HG02642 (cell line): ENCODE data around the gene LRRC53.

Experiments
- ATAC-seq: cut with Tn5 transposase; IDR thresholded peaks from one replicate; pipeline ENCODE4 v1.9.1; 2021; ENCODE audit warnings: mild to moderate bottlenecking; ENCODE audit not compliant: unreplicated experiment, poor library complexity

The LRRC53 gene

DNA sequence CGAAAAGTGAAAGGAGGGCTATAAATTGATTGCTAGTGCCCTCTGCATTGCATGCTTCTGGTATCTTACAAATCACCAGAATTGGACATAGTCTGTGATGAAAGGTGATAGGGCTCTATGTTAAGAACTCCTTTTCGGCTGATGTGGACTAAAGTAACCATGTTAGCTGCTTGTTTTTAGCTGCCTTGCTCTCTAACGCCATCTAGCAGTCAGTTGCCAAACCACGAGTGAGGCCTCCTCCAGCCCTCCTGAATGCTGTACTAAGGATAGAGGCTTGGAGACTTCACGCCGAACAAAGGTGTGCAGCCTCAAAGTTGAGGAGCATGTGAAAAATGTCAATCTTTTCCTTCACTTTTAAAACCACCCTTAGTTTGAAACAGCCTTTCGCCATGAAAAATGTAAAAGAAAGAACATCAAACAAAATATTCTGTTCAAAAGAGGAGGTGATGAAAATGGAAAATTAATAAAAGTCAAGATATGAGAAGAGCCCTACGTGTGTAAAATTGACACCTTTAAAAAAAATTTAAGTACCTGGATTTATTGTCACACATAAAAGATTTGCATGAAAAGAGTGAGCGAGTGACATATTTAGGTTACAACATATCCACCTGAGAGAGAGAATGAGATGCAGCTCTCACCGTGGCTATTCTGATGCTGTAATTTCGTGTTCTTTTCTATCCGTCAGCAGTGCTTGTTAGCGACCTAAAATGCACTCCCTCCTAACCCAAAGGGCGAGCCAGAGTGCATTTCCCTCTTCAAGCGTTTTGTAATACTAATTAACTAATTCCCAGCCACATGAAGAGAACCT is 8.1 kb downstream of the LRRC53 start:
- peak; percentile 96 for ATAC-seq

- peak; percentile 41 for ATAC-seq
Observed at GRCh38 chr1:74502858-74503257, 9.6 kb downstream of the LRRC53 start.

DNA sequence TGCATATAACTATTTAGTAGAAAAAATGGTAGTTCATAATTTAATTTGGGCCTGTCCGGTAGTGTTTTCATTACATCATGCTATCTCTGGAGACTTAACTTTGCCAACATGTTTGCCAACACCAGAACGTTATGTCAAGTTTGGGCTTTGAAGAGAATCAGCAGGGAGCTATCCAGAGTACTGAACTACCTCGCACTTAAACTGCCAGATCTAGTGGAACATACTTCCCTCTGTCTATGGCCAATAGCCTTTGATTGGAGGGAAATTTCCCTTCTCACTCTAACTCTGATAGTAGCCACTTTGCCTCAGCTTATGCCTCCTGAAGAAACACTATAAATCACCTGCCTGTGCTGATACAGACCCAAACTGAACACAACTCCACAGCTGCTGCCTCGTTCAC is 10.0 kb downstream of the LRRC53 start:
- ATAC-seq, result peak; percentile 39

DNA sequence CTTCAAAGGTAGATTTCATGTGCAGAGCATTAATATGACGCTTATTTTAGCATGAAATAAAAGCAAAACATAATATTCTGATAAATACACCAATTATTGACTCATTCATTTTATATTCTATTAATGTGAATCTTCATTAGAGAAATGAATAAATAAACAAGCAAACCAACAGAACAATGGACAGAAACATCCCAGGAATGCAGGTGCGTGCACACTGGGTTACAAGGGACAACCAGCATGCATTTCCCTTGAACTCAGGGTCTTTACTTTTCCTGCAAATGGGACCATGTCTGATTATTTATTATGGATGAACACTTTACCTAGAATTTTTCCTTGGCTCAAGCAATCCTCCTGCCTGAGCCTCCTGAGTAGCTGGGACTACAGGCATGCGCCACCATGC is 13.5 kb downstream of the LRRC53 start:
- no peak for ATAC-seq

- ATAC-seq, result no peak
Observed at GRCh38 chr1:74496669-74497068, 15.7 kb downstream of the LRRC53 start.

DNA sequence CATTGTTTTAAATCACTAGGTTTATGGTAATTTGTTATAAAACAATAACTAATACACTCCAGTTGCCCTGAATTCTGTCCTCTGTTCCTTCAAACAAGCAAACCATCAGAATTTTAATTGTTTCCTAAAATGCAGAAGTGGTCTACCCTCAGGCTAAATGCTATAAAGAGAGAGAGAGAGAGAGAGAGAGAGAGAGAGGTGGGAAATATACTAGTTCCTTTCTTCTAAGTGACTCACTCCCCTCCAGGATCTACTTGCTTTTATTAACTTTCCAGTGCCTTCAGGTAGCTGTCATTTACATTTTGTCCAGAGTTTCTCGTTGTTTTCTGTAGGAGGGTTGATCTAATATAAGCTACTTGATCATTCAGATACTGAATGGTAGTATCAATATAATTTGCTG is 26.4 kb downstream of the LRRC53 start:
- ATAC-seq, result no peak

- no peak for ATAC-seq
Observed at GRCh38 chr1:74485622-74486021, 26.8 kb downstream of the LRRC53 start.

GRCh38 chr1:74481607-74482006 is 30.8 kb downstream of the LRRC53 start:
- no peak for ATAC-seq

DNA sequence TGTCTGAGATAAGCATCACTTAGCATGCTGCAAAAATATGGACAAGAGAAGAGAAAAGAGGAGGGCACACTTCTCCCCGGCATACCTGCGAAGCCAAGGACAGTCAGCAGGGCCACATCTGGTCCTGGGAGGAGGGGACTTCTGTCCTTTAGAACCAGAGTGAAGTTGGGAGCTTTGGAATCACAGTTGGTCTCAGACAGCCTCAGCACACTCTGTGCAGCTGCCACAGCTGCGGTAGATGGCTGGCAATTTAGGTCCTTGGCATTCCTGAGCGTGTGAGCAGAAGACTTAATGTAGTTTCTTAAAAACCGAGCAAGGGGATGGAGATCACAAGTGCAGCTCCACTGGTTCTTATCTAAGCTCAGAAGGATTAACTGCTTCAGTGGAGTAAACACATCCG is 32.3 kb downstream of the LRRC53 start:
- no peak for ATAC-seq

- ATAC-seq, result no peak
Observed at GRCh38 chr1:74478979-74479378, 33.4 kb downstream of the LRRC53 start.

GRCh38 chr1:74474585-74474984 is 37.8 kb downstream of the LRRC53 start:
- ATAC-seq, result no peak

DNA sequence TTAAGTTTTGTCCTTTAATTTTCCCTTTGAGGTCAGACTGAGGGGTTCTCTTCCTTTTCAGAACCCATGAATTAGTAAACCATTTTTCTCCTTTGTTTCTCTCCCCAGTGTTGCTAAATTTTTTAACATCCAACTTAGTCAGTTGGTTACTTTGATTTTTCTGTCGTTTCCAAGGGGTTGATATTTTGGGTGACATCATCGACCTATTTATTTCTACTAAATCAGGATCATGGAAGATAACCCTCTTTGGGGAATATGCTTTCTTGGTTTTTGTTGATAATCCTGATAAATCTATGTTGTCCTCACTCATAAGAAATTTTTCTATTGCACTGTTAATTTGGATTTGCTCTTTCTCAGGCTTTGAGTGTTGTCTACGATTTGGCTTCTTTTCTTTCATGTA is 40.9 kb downstream of the LRRC53 start:
- no peak for ATAC-seq

DNA sequence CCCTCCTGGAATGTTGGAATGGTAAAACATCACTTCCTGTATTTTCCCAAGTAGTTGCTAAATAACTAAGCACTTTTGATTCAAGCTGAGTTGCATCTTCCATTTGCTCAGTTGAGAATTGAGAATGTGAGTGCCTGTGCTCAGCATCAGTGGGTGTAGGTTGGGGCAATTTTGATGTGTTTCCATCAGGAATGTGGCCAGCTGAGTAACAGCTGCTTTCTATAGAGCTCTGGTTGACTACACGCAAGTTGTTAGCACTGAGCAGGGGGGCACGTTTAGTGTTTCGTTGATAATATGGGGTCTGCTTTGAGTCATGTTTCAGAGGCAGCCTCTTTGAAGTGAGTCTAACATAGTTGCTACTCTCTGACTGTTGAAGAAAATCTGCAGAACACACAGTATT is 41.5 kb downstream of the LRRC53 start:
- ATAC-seq, result no peak

DNA sequence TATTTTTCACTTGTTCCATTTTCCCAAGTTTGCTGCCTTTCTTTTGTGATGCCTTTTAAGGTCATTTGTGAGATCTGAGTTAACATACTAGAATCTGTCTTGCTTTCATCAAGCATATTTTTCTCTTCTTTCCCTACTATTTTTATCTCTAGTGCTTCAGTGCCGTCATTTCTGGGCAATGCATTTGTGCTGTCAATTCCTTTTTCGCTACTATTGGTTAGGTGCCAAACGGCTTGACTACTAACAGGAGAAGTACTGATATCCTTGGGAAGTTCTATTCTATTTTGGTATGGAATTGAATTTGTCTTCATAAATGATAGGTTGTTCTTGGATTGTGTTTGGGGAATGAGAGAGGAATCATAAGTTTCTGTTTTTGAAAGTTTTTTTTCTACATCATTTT is 42.2 kb downstream of the LRRC53 start:
- no peak for ATAC-seq

GRCh38 chr1:74468982-74469603 is 43.3 kb downstream of the LRRC53 start:
- ATAC-seq, result no peak

DNA sequence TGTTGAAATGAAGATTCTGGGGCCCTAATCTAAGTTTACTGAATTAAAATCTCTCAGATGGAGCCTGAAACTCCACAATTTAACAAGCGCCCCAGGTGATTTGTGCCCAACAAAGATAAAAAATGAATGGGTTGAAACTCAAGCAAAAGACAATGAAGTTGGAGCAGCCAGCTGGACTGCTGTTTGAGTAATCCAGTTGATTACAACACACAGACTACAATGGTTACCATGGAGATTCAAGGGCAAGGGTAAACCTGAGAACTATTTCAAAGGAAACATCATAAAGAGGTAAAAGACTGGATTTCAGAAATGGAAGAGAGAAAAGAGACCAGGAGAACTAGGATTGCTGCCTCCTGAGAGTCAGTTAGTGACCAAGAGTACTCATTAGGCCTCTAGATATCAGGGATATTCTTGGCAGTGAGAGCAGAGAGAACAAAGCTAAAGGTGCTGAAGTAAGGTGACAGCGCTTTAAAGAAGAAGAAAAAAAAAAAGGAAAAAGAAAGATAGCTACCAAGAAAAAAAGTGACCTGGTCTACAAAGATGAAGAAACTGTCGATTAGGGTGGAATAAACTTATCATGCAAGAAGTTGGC is 44.5 kb downstream of the LRRC53 start:
- ATAC-seq, result no peak

DNA sequence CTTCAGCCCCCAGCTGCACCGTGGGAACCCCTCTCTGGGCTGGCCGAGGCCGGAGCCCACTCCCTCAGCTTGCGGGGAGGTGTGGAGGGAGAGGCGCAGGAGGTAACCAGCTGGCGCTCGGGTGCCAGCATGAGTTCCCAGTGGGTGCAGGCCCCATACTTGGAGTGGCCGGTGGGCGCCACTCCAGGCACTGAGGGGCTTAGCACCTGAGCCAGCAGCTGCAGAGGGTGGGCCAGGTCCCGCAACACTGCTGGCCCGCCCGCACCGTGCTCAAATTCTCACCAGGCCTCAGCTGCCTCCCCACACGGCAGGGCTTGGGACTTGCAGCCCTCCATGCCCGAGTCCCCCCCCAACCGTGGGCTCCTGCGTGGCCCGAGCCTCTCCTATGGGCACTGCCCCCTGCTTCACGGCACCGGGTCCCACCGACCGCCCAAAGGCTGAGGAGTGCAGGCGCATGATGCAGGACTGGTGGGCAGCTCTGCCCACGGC is 47.2 kb downstream of the LRRC53 start:
- ATAC-seq, result no peak

- no peak for ATAC-seq
Observed at GRCh38 chr1:74464037-74464436, 48.4 kb downstream of the LRRC53 start.

GRCh38 chr1:74463333-74463988 is 49.0 kb downstream of the LRRC53 start:
- peak; percentile 61 for ATAC-seq

- ATAC-seq, result no peak
Observed at GRCh38 chr1:74457253-74457652, 55.2 kb downstream of the LRRC53 start.

- no peak for ATAC-seq
Observed at GRCh38 chr1:74455390-74455789, 57.0 kb downstream of the LRRC53 start.
